Testis (tissue), 3 donors: Measurements from ENCODE around the gene SLITRK3. TPM values are rescaled to one million over a fixed set of nuclear protein-coding genes. Genes with fewer than 3 reads are reported as not detected.

Experiments
- DNase-seq: peaks from one replicate; pipeline ENCODE4 v3.0.0-alpha.2; 2019
- H3K27ac ChIP-seq, 2 donors: fragments of 200-600 bp; sonication (generic); one replicate each; pipeline ENCODE4 v1.5.1; 2019
- H3K27me3 ChIP-seq: fragments of 200-600 bp; sonication (generic); one replicate; pipeline ENCODE4 v1.5.1; 2019
- H3K36me3 ChIP-seq: fragments of 200-600 bp; sonication (generic); one replicate; pipeline ENCODE4 v1.5.1; 2017; ENCODE audit warnings: low read depth; ENCODE audit errors: missing control alignments
- H3K4me1 ChIP-seq: fragments of 200-600 bp; sonication (generic); one replicate; pipeline ENCODE4 v1.5.1; 2019
- H3K4me3 ChIP-seq, 2 donors: fragments of 200-600 bp; sonication (generic); one replicate each; pipeline ENCODE4 v1.5.1; 2017 to 2019
- H3K9me3 ChIP-seq: fragments of 200-600 bp; sonication (generic); one replicate; pipeline ENCODE4 v1.5.1; 2017
- CTCF ChIP-seq, 3 experiments: fragments of 450-650 bp in 2 of 3; fragments of 200-600 bp in 1 of 3; sonication (generic) in 1 of 3; IDR thresholded peaks; one replicate each; pipeline ENCODE4 v1.5.1; 2016 to 2019; ENCODE audit warnings: antibody characterized with exemption in 3 of 3, mild to moderate bottlenecking in 2 of 3, moderate library complexity in 1 of 3
- POLR2A ChIP-seq: fragments of 450-650 bp; IDR thresholded peaks from one replicate; pipeline ENCODE4 v1.6.1; 2017; ENCODE audit warnings: antibody characterized with exemption, mild to moderate bottlenecking, moderate library complexity
- WGBS, 2 donors: methylation state at CpG; one replicate each; pipeline ENCODE4 v1.1.5; 2018; 5-methylcytosine and 5-hydroxymethylcytosine counted together
- intact Hi-C: fragments of 100-400 bp; cut with DNase I; formaldehyde crosslinking; loops from one replicate; pipeline ENCODE4 v1.15.1; 2023; ENCODE audit warnings: low total_unique reads
- polyA plus RNA-seq: library from polyadenylated mRNA; stranded (reverse); fragments of 350-450 nt; fragmentation: Illumina TruSeq; extraction: RNeasy Lipid Tissue Mini Kit (QIAGEN cat#74804); gene quantifications from one replicate; pipeline ENCODE4 v1.2.3, GENCODE V29; 2014; ENCODE audit warnings: low read depth, low replicate concordance; ENCODE audit not compliant: insufficient read depth
- total RNA-seq, 2 donors: library from RNA; depleted of rRNA; stranded (reverse); fragments of >200 nt; gene quantifications; one replicate each; pipeline ENCODE4 v1.2.3, GENCODE V29; 2016

The SLITRK3 gene
- total and polyA plus RNA-seq, 3 donors from 2014 or later = 0.06 to 1.6 (median 0.16) TPM

- no peaks in the 10 kb centered on the region for H3K36me3 ChIP-seq
- H3K27me3 ChIP-seq = peaks cover 8% of the 10 kb centered on the region
- no peak for DNase-seq
- no peak overlapping the region for H3K27ac ChIP-seq
- H3K4me1 ChIP-seq = peaks cover 27% of the 10 kb centered on the region
- 3 to 4% methylated on average over 49 to 50 of the region's 50 CpGs for WGBS, 2 donors
- intact Hi-C loops = no loop called here
- peak overlapping the region; percentile 10 to 20 for H3K4me3 ChIP-seq
- TF ChIP-seq CTCF (IDR thresholded peaks at IDR 0.05) = no peak
- TF ChIP-seq POLR2A = no peak
- no peaks in the 10 kb centered on the region for H3K9me3 ChIP-seq
Observed at GRCh38 chr3:165196577-165197480, 645 bp upstream of the SLITRK3 start.

GRCh38 chr3:165195241-165195639 lies 944 bp downstream of the SLITRK3 start:
- H3K4me1 ChIP-seq = peaks cover 27% of the 10 kb centered on the region
- intact Hi-C loops = no loop called here
- no peak overlapping the region for H3K27ac ChIP-seq
- peaks cover 8% of the 10 kb centered on the region for H3K27me3 ChIP-seq
- no peaks in the 10 kb centered on the region for H3K9me3 ChIP-seq
- no peak for DNase-seq
- H3K4me3 ChIP-seq = no peak overlapping the region
- no peaks in the 10 kb centered on the region for H3K36me3 ChIP-seq
- no peak for TF ChIP-seq CTCF (IDR thresholded peaks at IDR 0.05)
- TF ChIP-seq POLR2A = no peak
- WGBS, 2 donors = 6 to 16% methylated on average over 18 of the region's 18 CpGs

GRCh38 chr3:165194511-165195240 lies 1.5 kb downstream of the SLITRK3 start:
- 8 to 9% methylated on average over 21 to 22 of the region's 22 CpGs for WGBS, 2 donors
- no peak for TF ChIP-seq POLR2A
- TF ChIP-seq CTCF (IDR thresholded peaks at IDR 0.05) = no peak
- no peaks in the 10 kb centered on the region for H3K36me3 ChIP-seq
- H3K27me3 ChIP-seq = peaks cover 8% of the 10 kb centered on the region
- no peaks in the 10 kb centered on the region for H3K9me3 ChIP-seq
- H3K4me3 ChIP-seq = no peak overlapping the region
- H3K27ac ChIP-seq = no peak overlapping the region
- DNase-seq = no peak
- peaks cover 27% of the 10 kb centered on the region for H3K4me1 ChIP-seq
- intact Hi-C loops = no loop called here

- no peak overlapping the region for H3K27ac ChIP-seq
Observed at GRCh38 chr3:165193366-165194254, 2.6 kb downstream of the SLITRK3 start.

More at GRCh38 chr3:165193366-165194254, 2.6 kb downstream of the SLITRK3 start:
- DNase-seq = no peak
- H3K4me1 ChIP-seq = peaks cover 27% of the 10 kb centered on the region
- intact Hi-C loops = no loop called here
- TF ChIP-seq POLR2A (no peak), CTCF (IDR thresholded peaks at IDR 0.05) (no peak)
- 4 to 5% methylated on average over 18 of the region's 18 CpGs for WGBS, 2 donors
- H3K4me3 ChIP-seq = no peak overlapping the region
- no peaks in the 10 kb centered on the region for H3K9me3 ChIP-seq
- H3K36me3 ChIP-seq = no peaks in the 10 kb centered on the region
- peaks cover 8% of the 10 kb centered on the region for H3K27me3 ChIP-seq
